ENCODE results near the gene RPS16. TPM values are rescaled to one million over a fixed set of nuclear protein-coding genes. Genes with fewer than 3 reads are reported as not detected.
A peak's percentile ranks its signal among the peaks of the same experiment; 100 is the strongest.

The RPS16 gene
- total and polyA plus RNA-seq, 2 of the 13 experiments (the other 11 are each of a cell fraction or from before 2014, with no cell fraction given), result 488 to 2,583 TPM

GRCh38 chr19:39474139-39474620, 38.4 kb upstream of the RPS16 start (continued):
- no peak for TF ChIP-seq ZNF646 (CRISPR knock-in tag; IDR thresholded peaks at IDR 0.05)
- TF ChIP-seq ZNF724P (CRISPR knock-in tag; IDR thresholded peaks at IDR 0.05; ENCODE audit: borderline replicate concordance), result no peak
- no peak for TF ChIP-seq ZNF639 (CRISPR knock-in tag; conservative IDR thresholded peaks at IDR 0.05)
- TF ChIP-seq ZNF761 (CRISPR knock-in tag; conservative IDR thresholded peaks at IDR 0.05), result no peak
- no peak for TF ChIP-seq ARHGAP35 (CRISPR knock-in tag; IDR thresholded peaks at IDR 0.05; ENCODE audit: borderline replicate concordance)
- no peak for TF ChIP-seq ZNF207 (IDR thresholded peaks at IDR 0.05; ENCODE audit: borderline replicate concordance)
- no peak for TF ChIP-seq ATF3 (CRISPR knock-in tag; IDR thresholded peaks at IDR 0.05)
- TF ChIP-seq MTA1 (CRISPR knock-in tag; IDR thresholded peaks at IDR 0.05; ENCODE audit: borderline replicate concordance), result no peak
- TF ChIP-seq SNAPC2 (CRISPR knock-in tag; IDR thresholded peaks at IDR 0.05), result no peak
- no peak for TF ChIP-seq MAF1 (CRISPR knock-in tag; IDR thresholded peaks at IDR 0.05; ENCODE audit: borderline replicate concordance)
- no peak for TF ChIP-seq ZSCAN29 (CRISPR knock-in tag; conservative IDR thresholded peaks at IDR 0.05)
- no peak for TF ChIP-seq IRF2 (CRISPR knock-in tag; IDR thresholded peaks at IDR 0.05)
- TF ChIP-seq U2AF2 (IDR thresholded peaks at IDR 0.05; ENCODE audit: low read depth, low read length), result no peak
- no peak for TF ChIP-seq MXI1 (IDR thresholded peaks at IDR 0.05; ENCODE audit: borderline replicate concordance, low read depth, low read length)
- peak; percentile 53 for TF ChIP-seq ZNF687 (CRISPR knock-in tag; IDR thresholded peaks at IDR 0.05)
- no peak for TF ChIP-seq GTF3A (CRISPR knock-in tag; conservative IDR thresholded peaks at IDR 0.05)
- no peak for TF ChIP-seq REPIN1 (CRISPR knock-in tag; IDR thresholded peaks at IDR 0.05; ENCODE audit: borderline replicate concordance, low read depth)
- TF ChIP-seq TARDBP (CRISPR knock-in tag; IDR thresholded peaks at IDR 0.05), result no peak

All from HepG2 (cell line).